ENCODE data around the gene RUFY2.

The RUFY2 gene

GRCh38 chr10:68408898-68409518, 1.9 kb upstream of the RUFY2 start:
- no peak for TF ChIP-seq POLR2A (IDR thresholded peaks at IDR 0.05; ENCODE audit: extremely low read depth, insufficient read length)
- no peak for TF ChIP-seq CTCF (IDR thresholded peaks at IDR 0.05; ENCODE audit: low read depth, low read length)
- no peak for TF ChIP-seq MYC (IDR thresholded peaks at IDR 0.05; ENCODE audit: low read depth, low read length)
- H3K4me3 ChIP-seq (ENCODE audit: low read depth, low read length): no peak overlapping the region
- no peak for DNase-seq (ENCODE audit: low read depth)

- peak; percentile 79 for DNase-seq (ENCODE audit: low read depth)
- H3K4me3 ChIP-seq (ENCODE audit: low read depth, low read length): peak overlapping the region; percentile 89
- TF ChIP-seq MAX (IDR thresholded peaks at IDR 0.05; ENCODE audit: low read depth, low read length): peak; percentile 46
- TF ChIP-seq POLR2A (IDR thresholded peaks at IDR 0.05; ENCODE audit: extremely low read depth, insufficient read length): no peak
- TF ChIP-seq MYC (IDR thresholded peaks at IDR 0.05; ENCODE audit: low read depth, low read length): peak; percentile 69; the same call in 1 of the 2 replicates
Measured at GRCh38 chr10:68406111-68406814, 814 bp downstream of the RUFY2 start.

- TF ChIP-seq MYC (IDR thresholded peaks at IDR 0.05; ENCODE audit: low read depth, low read length) (no peak), CTCF (IDR thresholded peaks at IDR 0.05; ENCODE audit: low read depth, low read length) (no peak), MAX (IDR thresholded peaks at IDR 0.05; ENCODE audit: low read depth, low read length) (no peak), POLR2A (IDR thresholded peaks at IDR 0.05; ENCODE audit: extremely low read depth, insufficient read length) (no peak)
- DNase-seq (ENCODE audit: low read depth): no peak
- no peak overlapping the region for H3K4me3 ChIP-seq (ENCODE audit: low read depth, low read length)
Measured at GRCh38 chr10:68403701-68404100, 3.4 kb downstream of the RUFY2 start.

GRCh38 chr10:68402276-68402675, 4.8 kb downstream of the RUFY2 start:
- no peak for DNase-seq (ENCODE audit: low read depth)
- no peak overlapping the region for H3K4me3 ChIP-seq (ENCODE audit: low read depth, low read length)
- TF ChIP-seq POLR2A (IDR thresholded peaks at IDR 0.05; ENCODE audit: extremely low read depth, insufficient read length) (no peak), MAX (IDR thresholded peaks at IDR 0.05; ENCODE audit: low read depth, low read length) (no peak)

GRCh38 chr10:68397005-68397404, 10.1 kb downstream of the RUFY2 start:
- H3K4me3 ChIP-seq (ENCODE audit: low read depth, low read length): no peak overlapping the region
- DNase-seq (ENCODE audit: low read depth): no peak
- TF ChIP-seq MAX (IDR thresholded peaks at IDR 0.05; ENCODE audit: low read depth, low read length) (no peak), POLR2A (IDR thresholded peaks at IDR 0.05; ENCODE audit: extremely low read depth, insufficient read length) (no peak), MYC (IDR thresholded peaks at IDR 0.05; ENCODE audit: low read depth, low read length) (no peak), CTCF (IDR thresholded peaks at IDR 0.05; ENCODE audit: low read depth, low read length) (no peak)

GRCh38 chr10:68385740-68386139, 21.3 kb downstream of the RUFY2 start:
- H3K4me3 ChIP-seq (ENCODE audit: low read depth, low read length): no peak overlapping the region
- DNase-seq (ENCODE audit: low read depth): no peak
- TF ChIP-seq POLR2A (IDR thresholded peaks at IDR 0.05; ENCODE audit: extremely low read depth, insufficient read length) (no peak), MYC (IDR thresholded peaks at IDR 0.05; ENCODE audit: low read depth, low read length) (no peak)

- DNase-seq (ENCODE audit: low read depth): no peak
- no peak for TF ChIP-seq MYC (IDR thresholded peaks at IDR 0.05; ENCODE audit: low read depth, low read length)
- TF ChIP-seq CTCF (IDR thresholded peaks at IDR 0.05; ENCODE audit: low read depth, low read length): no peak
- no peak for TF ChIP-seq POLR2A (IDR thresholded peaks at IDR 0.05; ENCODE audit: extremely low read depth, insufficient read length)
- no peak for TF ChIP-seq MAX (IDR thresholded peaks at IDR 0.05; ENCODE audit: low read depth, low read length)
- no peak overlapping the region for H3K4me3 ChIP-seq (ENCODE audit: low read depth, low read length)
Measured at GRCh38 chr10:68371604-68372003, 35.5 kb downstream of the RUFY2 start.

All from NB4 (cell line).